GM10248 (cell line): ENCODE data around the gene CRTC3.
A peak's percentile ranks its signal among the peaks of the same experiment; 100 is the strongest.
"Not testable (repeated sequence)": the region's sequence is repeated elsewhere in the genome, so short reads cannot be mapped to it uniquely, and the experiment has no call there.

ENCODE experiments used
- CTCF ChIA-PET: fragments of 300-600 bp; sonication (Branson Sonifier 250); formaldehyde crosslinking; extraction: SDS; loops from one replicate; lab custom pipeline; 2021; ENCODE audit warnings: antibody characterized with exemption; lab: Yijun Ruan, JAX
- POLR2A ChIA-PET: fragments of 350-650 bp; sonication (Branson Sonifier 250); formaldehyde crosslinking; extraction: SDS; loops from one replicate; lab custom pipeline; 2020; ENCODE audit warnings: antibody characterized with exemption; lab: Yijun Ruan, JAX
- DNase-seq: peaks from one replicate; pipeline ENCODE4 v3.0.0; 2012; ENCODE audit errors: extremely low spot score
- CTCF ChIP-seq: IDR thresholded peaks from 2 replicates; pipeline ENCODE4 v1.5.1; 2012; ENCODE audit warnings: mild to moderate bottlenecking, low read depth; ENCODE audit errors: extremely low read depth, missing control alignments, control extremely low read depth

Gene CRTC3

GRCh38 chr15:90512981-90513380, 16.7 kb upstream of the CRTC3 start:
- POLR2A ChIA-PET, result no interaction called here
- DNase-seq, result no peak

GRCh38 chr15:90513448-90513847, 16.3 kb upstream of the CRTC3 start:
- CTCF ChIA-PET, result interaction anchor here (0.9 to 3.6 kb wide), 7 partner anchors 11 to 193 kb away, joined by 3 to 12 read pairs (median 3); no protein-coding TSS in a partner anchor
- TF ChIP-seq CTCF, result no peak
- no peak for DNase-seq
- POLR2A ChIA-PET, result no interaction called here

More at GRCh38 chr15:90512981-90513380, 16.7 kb upstream of the CRTC3 start:
- no peak for TF ChIP-seq CTCF
- CTCF ChIA-PET, result interaction anchor here (0.8 to 3.6 kb wide), 10 partner anchors 10 to 193 kb away, joined by 3 to 12 read pairs (median 4); no protein-coding TSS in a partner anchor

GRCh38 chr15:90513893-90514292, 15.8 kb upstream of the CRTC3 start:
- POLR2A ChIA-PET, result not testable (repeated sequence)
- CTCF ChIA-PET, result interaction anchor here (1.0 to 3.6 kb wide), 5 partner anchors 11 to 194 kb away, joined by 3 to 12 read pairs (median 4); no protein-coding TSS in a partner anchor

GRCh38 chr15:90519688-90520087, 10.0 kb upstream of the CRTC3 start:
- no peak for TF ChIP-seq CTCF
- CTCF ChIA-PET, result interaction anchor here (1.3 to 3.4 kb wide), 4 partner anchors 10 to 200 kb away, joined by 3 to 12 read pairs (median 4); partner anchors contain the start of gene CRTC3
- POLR2A ChIA-PET, result no interaction called here
- no peak for DNase-seq

More at GRCh38 chr15:90513893-90514292, 15.8 kb upstream of the CRTC3 start:
- not testable (repeated sequence) for DNase-seq

GRCh38 chr15:90520365-90520764, 9.4 kb upstream of the CRTC3 start:
- TF ChIP-seq CTCF, result no peak
- ChIA-PET POLR2A (no interaction called here), CTCF (interaction anchor here (1.3 to 3.4 kb wide), 4 partner anchors 10 to 200 kb away, joined by 3 to 12 read pairs (median 4); partner anchors contain the start of gene CRTC3)
- no peak for DNase-seq

GRCh38 chr15:90523373-90523772, 6.3 kb upstream of the CRTC3 start:
- no peak for DNase-seq
- CTCF ChIA-PET, result interaction anchor here (1.0 to 2.1 kb wide), 6 partner anchors 12 to 204 kb away, joined by 3 to 6 read pairs (median 4); no protein-coding TSS in a partner anchor
- POLR2A ChIA-PET, result no interaction called here
- TF ChIP-seq CTCF, result no peak

- DNase-seq, result peak; percentile 70
- CTCF ChIA-PET, result interaction anchor here (1.0 to 2.1 kb wide), 6 partner anchors 11 to 205 kb away, joined by 3 to 6 read pairs (median 3); no protein-coding TSS in a partner anchor
- POLR2A ChIA-PET, result not testable (repeated sequence)
These were observed 5.5 kb upstream of the CRTC3 start for GRCh38 chr15:90524018-90524803.
